IPS DF 6.9 (cell line): ENCODE data around the gene FAM89A.
"Not testable (repeated sequence)": the region's sequence is repeated elsewhere in the genome, so short reads cannot be mapped to it uniquely, and the experiment has no call there.

Experiments used
- DNase-seq: peaks from one replicate; pipeline ENCODE4 v3.0.0-alpha.2; 2013; ENCODE audit warnings: low read depth, low spot score
- H3K27ac ChIP-seq: one replicate; pipeline ENCODE4 v1.5.1; 2013; ENCODE audit warnings: low read length, control low read depth
- H3K27me3 ChIP-seq: 2 replicates; pipeline ENCODE4 v1.6.1; 2013; ENCODE audit warnings: mild to moderate bottlenecking, low read length; ENCODE audit not compliant: control insufficient read depth, insufficient read depth
- H3K36me3 ChIP-seq: 2 replicates; pipeline ENCODE4 v1.6.1; 2013; ENCODE audit warnings: low read length; ENCODE audit not compliant: control insufficient read depth, insufficient read depth
- H3K4me1 ChIP-seq: 2 replicates; pipeline ENCODE4 v1.6.1; 2013; ENCODE audit warnings: low read length; ENCODE audit not compliant: control insufficient read depth, insufficient read depth
- H3K4me3 ChIP-seq: 2 replicates; pipeline ENCODE4 v1.5.1; 2013; ENCODE audit warnings: mild to moderate bottlenecking, low read length
- H3K9me3 ChIP-seq: 2 replicates; pipeline ENCODE4 v1.6.1; 2013; ENCODE audit warnings: low read length, inconsistent platforms; ENCODE audit not compliant: control insufficient read depth, insufficient read depth
- WGBS: extraction: QIAGEN DNeasy Blood & Tissue Kit; methylation state at CpG from one replicate; pipeline ENCODE4 v1.1.7; 2013; ENCODE audit warnings: mixed read lengths, missing lambda C conversion rate; ENCODE audit not compliant: insufficient read length, insufficient coverage; 5-methylcytosine and 5-hydroxymethylcytosine counted together

Gene FAM89A

GRCh38 chr1:231000201-231000600 lies 39.9 kb downstream of the FAM89A start:
- H3K9me3 ChIP-seq, result no peaks in the 10 kb centered on the region
- H3K36me3 ChIP-seq, result peaks cover 3% of the 10 kb centered on the region; the same call in 1 of the 2 replicates
- H3K4me1 ChIP-seq, result no peaks in the 10 kb centered on the region
- WGBS, result no CpG with 5 or more reads among the region's 4 CpGs
- DNase-seq, result no peak
- no peak overlapping the region for H3K27ac ChIP-seq
- no peaks in the 10 kb centered on the region for H3K27me3 ChIP-seq
- no peak overlapping the region for H3K4me3 ChIP-seq

DNA sequence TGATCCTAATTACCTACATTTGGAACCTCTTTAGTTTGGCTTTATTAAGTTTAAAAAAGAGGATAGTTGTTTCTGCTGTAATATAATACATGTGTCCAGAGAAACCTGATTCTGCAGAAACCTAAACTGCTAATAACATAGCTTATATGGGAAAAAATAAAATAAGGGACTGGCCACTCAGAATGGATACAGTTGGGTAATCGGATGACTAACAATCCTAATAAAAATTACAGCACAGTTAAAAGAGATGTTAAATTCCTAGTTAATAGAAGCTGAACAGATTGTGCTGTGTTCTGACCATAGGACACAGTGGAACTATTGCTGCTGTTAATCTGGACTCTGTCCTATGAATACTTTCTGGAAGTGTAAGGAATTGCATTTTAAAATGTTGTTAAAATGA lies 45.2 kb downstream of the FAM89A start:
- no peaks in the 10 kb centered on the region for H3K4me1 ChIP-seq
- no peaks in the 10 kb centered on the region for H3K9me3 ChIP-seq
- DNase-seq, result no peak
- H3K36me3 ChIP-seq, result peaks cover 3% of the 10 kb centered on the region; the same call in 1 of the 2 replicates
- H3K27ac ChIP-seq, result no peak overlapping the region
- WGBS, result no CpG with 5 or more reads among the region's 1 CpG
- no peak overlapping the region for H3K4me3 ChIP-seq
- H3K27me3 ChIP-seq, result no peaks in the 10 kb centered on the region

DNA sequence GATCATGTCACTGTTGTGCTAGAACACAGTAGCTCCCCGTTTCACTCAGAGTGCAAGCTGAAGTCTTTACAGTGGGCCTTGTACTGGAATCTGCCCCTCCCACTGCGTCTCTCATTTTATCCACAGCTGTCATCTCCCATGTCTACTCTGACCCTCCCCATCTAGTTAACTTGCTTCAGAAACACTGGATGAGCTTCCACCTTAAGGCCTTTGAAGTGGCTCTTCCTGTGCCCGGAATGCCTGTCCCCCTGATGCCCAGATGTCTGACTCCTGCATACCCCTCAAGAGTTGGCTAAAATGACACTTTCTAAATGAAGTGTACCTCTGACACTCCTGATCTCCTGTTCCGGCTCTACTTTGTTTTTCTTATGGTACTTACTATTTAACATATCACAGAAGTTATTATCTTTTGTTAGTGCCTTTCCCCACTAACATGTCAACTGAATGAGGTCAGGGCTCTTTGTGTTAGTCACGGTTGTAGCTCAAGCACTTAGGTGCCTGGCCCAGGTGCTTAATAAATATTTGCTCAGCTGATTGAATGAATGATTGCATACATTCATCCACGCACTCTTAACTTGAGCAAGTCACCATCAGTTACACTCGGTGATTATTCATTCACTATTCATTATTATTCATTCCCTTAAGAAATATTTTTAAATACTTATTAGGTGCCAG lies 47.8 kb downstream of the FAM89A start:
- Histone ChIP-seq H3K27me3 (peaks cover 5% of the 10 kb centered on the region; the same call in 1 of the 2 replicates), H3K9me3 (no peaks in the 10 kb centered on the region), H3K4me1 (no peaks in the 10 kb centered on the region), H3K36me3 (no peaks in the 10 kb centered on the region), H3K4me3 (no peak overlapping the region), H3K27ac (no peak overlapping the region)
- DNase-seq, result no peak
- no CpG with 5 or more reads among the region's 7 CpGs for WGBS

- peaks cover 2% of the 10 kb centered on the region; the same call in 1 of the 2 replicates for H3K4me1 ChIP-seq
- DNase-seq, result no peak
- H3K27ac ChIP-seq, result no peak overlapping the region
- no peaks in the 10 kb centered on the region for H3K36me3 ChIP-seq
- H3K4me3 ChIP-seq, result no peak overlapping the region
- no CpG with 5 or more reads among the region's 3 CpGs for WGBS
- H3K27me3 ChIP-seq, result peaks cover 37% of the 10 kb centered on the region
- no peaks in the 10 kb centered on the region for H3K9me3 ChIP-seq
These were observed 52.6 kb downstream of the FAM89A start for GRCh38 chr1:230987448-230987847.

DNA sequence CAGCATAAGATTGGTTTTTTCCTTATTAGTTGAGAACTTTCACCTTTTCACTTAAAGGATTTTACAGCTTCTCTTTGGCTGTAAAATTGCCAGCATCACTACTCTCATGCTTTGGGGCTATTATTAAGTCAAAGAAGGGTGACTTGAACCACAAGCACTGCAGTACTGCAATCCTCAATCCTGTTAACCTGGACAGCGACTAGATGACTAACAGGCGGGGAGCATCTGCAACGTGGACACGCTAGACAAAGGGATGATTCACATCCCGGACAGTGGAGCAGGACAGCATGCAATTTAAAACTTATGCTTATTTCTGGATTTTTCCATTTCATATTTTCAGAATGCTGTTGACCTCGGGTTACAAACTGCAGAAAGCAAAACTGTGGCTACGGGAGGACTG lies 53.1 kb downstream of the FAM89A start:
- Histone ChIP-seq H3K27ac (no peak overlapping the region), H3K4me3 (no peak overlapping the region), H3K27me3 (peaks cover 38% of the 10 kb centered on the region), H3K4me1 (peaks cover 2% of the 10 kb centered on the region; the same call in 1 of the 2 replicates), H3K9me3 (no peaks in the 10 kb centered on the region), H3K36me3 (no peaks in the 10 kb centered on the region)
- WGBS, result no CpG with 5 or more reads among the region's 7 CpGs
- DNase-seq, result no peak

DNA sequence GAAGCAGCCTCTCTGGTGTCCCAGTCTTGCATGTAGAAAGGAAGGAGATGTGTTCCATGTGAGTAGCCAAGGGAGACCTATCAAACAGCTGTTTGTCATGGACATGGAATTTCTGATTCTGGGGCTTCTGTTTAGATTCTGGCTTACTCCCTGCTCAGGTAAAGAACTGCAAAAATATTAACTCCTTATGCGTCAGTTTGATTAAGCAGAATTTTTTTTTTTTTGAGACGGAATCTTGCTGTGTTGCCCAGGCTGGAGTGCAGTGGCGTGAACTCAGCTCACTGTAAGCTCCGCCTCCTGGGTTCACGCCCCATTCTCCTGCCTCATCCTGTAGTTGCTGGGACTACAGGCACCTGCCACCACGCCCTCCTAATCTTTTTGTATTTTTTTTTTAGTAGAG lies 54.3 kb downstream of the FAM89A start:
- Histone ChIP-seq H3K4me3 (no peak overlapping the region), H3K9me3 (no peaks in the 10 kb centered on the region), H3K27me3 (peaks cover 38% of the 10 kb centered on the region), H3K27ac (no peak overlapping the region), H3K36me3 (no peaks in the 10 kb centered on the region), H3K4me1 (peaks cover 2% of the 10 kb centered on the region; the same call in 1 of the 2 replicates)
- WGBS, result no CpG with 5 or more reads among the region's 6 CpGs
- no peak for DNase-seq

DNA sequence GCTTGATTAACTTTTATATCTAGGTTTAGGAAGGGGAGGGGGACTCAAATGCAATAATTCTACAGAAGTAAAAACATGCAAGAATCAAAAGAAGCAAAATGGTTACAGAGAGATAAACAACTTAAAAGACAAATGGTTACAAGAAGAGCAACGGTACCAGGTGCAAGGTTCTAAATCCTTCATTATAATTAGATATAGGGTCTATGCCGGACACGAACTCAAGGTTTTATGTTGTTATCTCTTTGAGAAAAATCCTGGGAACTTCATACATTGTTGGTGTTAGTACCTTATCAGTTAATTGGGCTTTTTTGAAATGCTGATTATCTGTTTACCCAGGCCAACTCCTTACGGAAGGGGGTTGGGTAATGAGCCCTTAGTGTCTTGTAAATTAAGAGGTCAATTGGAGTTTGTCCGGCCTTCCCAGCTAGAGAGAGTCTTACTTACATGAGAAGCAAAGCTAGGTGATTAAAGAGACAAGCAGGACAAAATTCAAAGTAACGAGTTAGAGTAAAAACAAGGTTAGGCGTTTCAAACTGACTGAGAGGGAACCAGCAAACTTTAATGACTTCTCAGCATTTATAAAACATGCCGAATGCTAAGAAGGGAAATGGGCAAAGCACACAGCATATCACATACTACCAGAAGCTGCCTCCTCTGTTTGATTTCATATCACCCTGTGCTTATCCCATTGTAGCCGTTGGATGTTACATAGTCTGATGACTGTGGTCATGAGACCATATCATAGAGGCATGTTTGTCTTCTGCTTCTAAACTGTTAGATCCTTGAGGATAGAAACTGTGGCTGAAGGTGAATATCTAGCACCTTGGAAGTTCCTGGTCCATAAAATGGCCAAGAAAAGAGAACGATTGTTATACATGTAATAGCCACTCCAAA lies 55.2 kb downstream of the FAM89A start:
- not testable (repeated sequence) for H3K9me3 ChIP-seq, DNase-seq, H3K27ac ChIP-seq, H3K36me3 ChIP-seq, H3K4me1 ChIP-seq, H3K4me3 ChIP-seq
- H3K27me3 ChIP-seq, result peaks cover 38% of the 10 kb centered on the region
- WGBS, result no CpG with 5 or more reads among the region's 10 CpGs

DNA sequence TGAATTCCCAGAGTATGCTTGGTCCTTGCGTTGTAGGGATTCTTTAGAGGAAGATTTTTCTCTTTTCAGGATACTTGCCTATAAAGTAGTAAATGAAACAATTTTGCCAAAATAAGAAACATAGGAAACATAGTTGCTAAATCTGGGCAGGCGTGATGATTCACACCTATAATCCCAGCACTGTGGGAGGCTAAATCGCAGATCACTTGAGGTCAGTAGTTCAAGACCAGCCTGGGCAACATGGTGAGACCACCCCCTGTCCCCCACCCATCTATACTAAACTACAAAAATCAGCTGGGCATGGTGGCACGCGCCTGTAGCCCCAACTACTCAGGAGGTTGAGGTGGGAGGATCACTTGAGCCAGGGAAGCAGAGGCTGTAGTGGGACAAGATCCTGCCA lies 56.2 kb downstream of the FAM89A start:
- no CpG with 5 or more reads among the region's 5 CpGs for WGBS
- Histone ChIP-seq H3K36me3 (no peaks in the 10 kb centered on the region), H3K9me3 (no peaks in the 10 kb centered on the region), H3K4me1 (peaks cover 2% of the 10 kb centered on the region; the same call in 1 of the 2 replicates), H3K4me3 (no peak overlapping the region), H3K27me3 (peaks cover 38% of the 10 kb centered on the region), H3K27ac (no peak overlapping the region)
- DNase-seq, result no peak

DNA sequence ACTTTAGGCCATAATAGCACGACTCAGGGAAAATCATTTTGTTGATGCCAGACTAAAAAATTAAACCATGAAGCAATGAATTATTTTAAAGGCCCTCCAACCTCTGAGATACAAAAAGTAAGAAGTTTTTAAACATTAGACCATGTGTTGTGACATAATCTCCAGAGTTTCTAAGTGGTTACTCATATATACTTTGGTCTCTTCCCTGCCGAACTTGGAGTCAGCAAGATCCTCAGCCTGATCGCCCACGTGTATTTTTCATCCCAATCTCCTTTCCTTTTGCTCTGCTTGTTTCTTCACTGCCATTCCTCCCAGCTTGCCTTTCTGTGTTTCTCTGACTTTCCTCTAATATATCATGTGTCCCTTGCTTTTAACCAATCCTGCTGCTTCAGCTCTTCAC lies 57.4 kb downstream of the FAM89A start:
- H3K4me1 ChIP-seq, result peaks cover 2% of the 10 kb centered on the region; the same call in 1 of the 2 replicates
- no peak for DNase-seq
- no peak overlapping the region for H3K4me3 ChIP-seq
- no peak overlapping the region for H3K27ac ChIP-seq
- WGBS, result no CpG with 5 or more reads among the region's 4 CpGs
- no peaks in the 10 kb centered on the region for H3K36me3 ChIP-seq
- H3K27me3 ChIP-seq, result peaks cover 38% of the 10 kb centered on the region
- no peaks in the 10 kb centered on the region for H3K9me3 ChIP-seq

DNA sequence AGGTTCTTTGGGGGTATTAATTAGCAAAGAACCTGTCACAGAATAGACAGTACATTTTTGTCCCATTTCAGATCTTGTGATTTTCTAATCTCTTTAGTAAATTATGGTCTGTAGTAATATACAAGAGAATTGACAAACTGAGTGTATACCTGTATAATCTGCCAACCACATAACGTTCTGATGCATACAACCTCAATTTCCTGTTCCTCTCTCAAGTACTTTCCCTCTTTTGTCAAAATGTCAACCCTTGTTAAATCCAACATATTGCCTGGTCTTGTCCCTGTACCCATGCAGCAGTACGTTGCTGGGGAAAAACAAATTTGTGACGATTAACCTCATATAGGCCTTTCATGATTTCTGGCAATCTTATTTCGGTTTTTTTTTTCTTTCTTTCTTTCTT lies 60.1 kb downstream of the FAM89A start:
- no CpG with 5 or more reads among the region's 4 CpGs for WGBS
- peaks cover 16% of the 10 kb centered on the region for H3K27me3 ChIP-seq
- H3K36me3 ChIP-seq, result no peaks in the 10 kb centered on the region
- no peak overlapping the region for H3K27ac ChIP-seq
- no peak for DNase-seq
- no peak overlapping the region for H3K4me3 ChIP-seq
- H3K9me3 ChIP-seq, result no peaks in the 10 kb centered on the region
- H3K4me1 ChIP-seq, result no peaks in the 10 kb centered on the region
